WTC11 (cell line): ENCODE results near the gene KIRREL2. TPM values are rescaled to one million over a fixed set of nuclear protein-coding genes. Genes with fewer than 3 reads are reported as not detected.
A peak's percentile ranks its signal among the peaks of the same experiment; 100 is the strongest.

Source experiments
- ATAC-seq: fragments of 200-7000 bp; cut with Tn5 transposase; 2 replicates; pipeline ENCODE4 v1.10.0; 2021; ENCODE audit warnings: mild to moderate bottlenecking, moderate library complexity
- CTCF ChIA-PET: fragments of 300-600 bp; sonication (Branson Sonifier 250); formaldehyde crosslinking; loops from one replicate; lab custom pipeline; 2021; ENCODE audit warnings: antibody characterized with exemption; lab: Charles Lee
- POLR2A ChIA-PET: fragments of 350-600 bp; sonication (Branson Sonifier 250); formaldehyde crosslinking; loops from one replicate; lab custom pipeline; 2021; ENCODE audit warnings: antibody characterized with exemption; lab: Charles Lee
- DNase-seq: peaks from one replicate; pipeline ENCODE4 v3.0.0; 2021; ENCODE audit warnings: low spot score
- H3K27ac Mint-ChIP-seq: 2 replicates; pipeline ENCODE4 v1.8.0; 2021; ENCODE audit warnings: mixed read lengths
- H3K27me3 Mint-ChIP-seq: 2 replicates; pipeline ENCODE4 v1.8.0; 2021; ENCODE audit warnings: low read depth, mild to moderate bottlenecking, moderate library complexity, mixed read lengths
- H3K36me3 Mint-ChIP-seq: 2 replicates; pipeline ENCODE4 v1.8.0; 2021; ENCODE audit warnings: mixed read lengths
- H3K4me1 Mint-ChIP-seq: 2 replicates; pipeline ENCODE4 v1.8.0; 2022; ENCODE audit warnings: mixed read lengths
- H3K4me3 Mint-ChIP-seq: 2 replicates; pipeline ENCODE4 v1.8.0; 2021; ENCODE audit warnings: mild to moderate bottlenecking, moderate library complexity, mixed read lengths
- H3K9me3 Mint-ChIP-seq: 2 replicates; pipeline ENCODE4 v1.8.0; 2021; ENCODE audit warnings: mixed read lengths
- ATF1 ChIP-seq: sonication (generic); formaldehyde crosslinking; IDR thresholded peaks from 2 replicates; pipeline ENCODE4 v1.8.1; 2023; ENCODE audit warnings: mild to moderate bottlenecking, moderate library complexity, missing genetic modification reagents
- CREB1 ChIP-seq: sonication (generic); formaldehyde crosslinking; IDR thresholded peaks from 2 replicates; pipeline ENCODE4 v1.8.0; 2023; ENCODE audit warnings: mild to moderate bottlenecking, missing genetic modification reagents
- CTCF ChIP-seq: fragments of 200-600 bp; IDR thresholded peaks from 2 replicates; pipeline ENCODE4 v1.8.0; 2022; ENCODE audit warnings: antibody characterized with exemption
- E2F4 ChIP-seq: sonication (generic); formaldehyde crosslinking; IDR thresholded peaks from 2 replicates; pipeline ENCODE4 v1.8.1; 2022; ENCODE audit warnings: low read depth, mild to moderate bottlenecking, moderate library complexity, missing genetic modification reagents, borderline replicate concordance
- E2F5 ChIP-seq: sonication (generic); formaldehyde crosslinking; IDR thresholded peaks from 2 replicates; pipeline ENCODE4 v1.8.1; 2022; ENCODE audit warnings: mild to moderate bottlenecking, moderate library complexity, missing genetic modification reagents
- FOXP4 ChIP-seq: sonication (generic); formaldehyde crosslinking; IDR thresholded peaks from 2 replicates; pipeline ENCODE4 v1.8.0; 2022; ENCODE audit warnings: mild to moderate bottlenecking, missing genetic modification reagents
- GABPB1 ChIP-seq: sonication (generic); formaldehyde crosslinking; IDR thresholded peaks from 2 replicates; pipeline ENCODE4 v1.8.1; 2023; ENCODE audit warnings: mild to moderate bottlenecking, missing genetic modification reagents
- HMGXB4 ChIP-seq: sonication (generic); formaldehyde crosslinking; IDR thresholded peaks from 2 replicates; pipeline ENCODE4 v1.8.1; 2023; ENCODE audit warnings: mild to moderate bottlenecking, moderate library complexity, missing genetic modification reagents
- JAZF1 ChIP-seq: fragments of 250-450 bp; sonication (Bioruptor Pico); IDR thresholded peaks from 2 replicates; pipeline ENCODE4 v1.9.0; 2021; ENCODE audit warnings: moderate library complexity, mild to moderate bottlenecking, inconsistent platforms
- STAT6 ChIP-seq: sonication (generic); formaldehyde crosslinking; conservative IDR thresholded peaks from 2 replicates; pipeline ENCODE4 v1.8.1; 2023; ENCODE audit warnings: mild to moderate bottlenecking, low read depth, missing genetic modification reagents, moderate library complexity
- ZBTB21 ChIP-seq: sonication (generic); formaldehyde crosslinking; IDR thresholded peaks from 2 replicates; pipeline ENCODE4 v1.8.1; 2023; ENCODE audit warnings: mild to moderate bottlenecking, missing genetic modification reagents, borderline replicate concordance
- ZNF396 ChIP-seq: fragments of 250-450 bp; sonication (Bioruptor Pico); IDR thresholded peaks from 2 replicates; pipeline ENCODE4 v1.8.0; 2021; ENCODE audit warnings: mild to moderate bottlenecking, moderate library complexity, borderline replicate concordance
- ZNF423 ChIP-seq: fragments of 250-450 bp; sonication (Bioruptor Pico); IDR thresholded peaks from 2 replicates; pipeline ENCODE4 v2.1.2; 2022; ENCODE audit warnings: mild to moderate bottlenecking, moderate library complexity
- ZNF425 ChIP-seq: fragments of 250-450 bp; sonication (Bioruptor Pico); conservative IDR thresholded peaks from 2 replicates; pipeline ENCODE4 v1.9.0; 2021; ENCODE audit warnings: mild to moderate bottlenecking
- total RNA-seq: library from RNA; stranded (reverse); gene quantifications from 3 replicates; pipeline ENCODE4 v1.2.3, GENCODE V29; 2021

KIRREL2 gene
- total RNA-seq, 1 experiment from 2014 or later, result 4.7 TPM

GRCh38 chr19:35899547-35900214, 43.0 kb downstream of the KIRREL2 start (continued):
- TF ChIP-seq FOXP4 (CRISPR knock-in tag), result peak; percentile 42; the same call in 1 of the 2 replicates
- peak; percentile 55; the same call in 1 of the 2 replicates for TF ChIP-seq E2F5 (CRISPR knock-in tag)
- TF ChIP-seq ZBTB21 (CRISPR knock-in tag), result 0 out of 2 replicates have a peak, but pooled peaks have one; percentile 47

- Mint-ChIP-seq H3K27ac (no peak overlapping the region), H3K36me3 (peaks cover 9% of the 10 kb centered on the region), H3K4me1 (peaks cover 18% of the 10 kb centered on the region), H3K27me3 (peaks cover 18% of the 10 kb centered on the region), H3K9me3 (no peaks in the 10 kb centered on the region), H3K4me3 (peak overlapping the region; percentile 93)
- TF ChIP-seq ZNF425 (CRISPR knock-in tag), result no peak
- no peak for TF ChIP-seq CREB1
- no peak for TF ChIP-seq E2F4 (CRISPR knock-in tag)
- TF ChIP-seq ATF1 (CRISPR knock-in tag), result no peak
- POLR2A ChIA-PET, result interaction anchor here (0.6 kb wide), 1 partner anchor 267 kb away, joined by 4 read pairs; no protein-coding TSS in a partner anchor
- CTCF ChIA-PET, result interaction anchor here (0.7 to 1.3 kb wide), 3 partner anchors 76 to 153 kb away, joined by 3 to 4 read pairs (median 3); partner anchors contain the start of gene LIN37
- DNase-seq, result no peak
- ATAC-seq, result no peak
These were observed 44.4 kb downstream of the KIRREL2 start for GRCh38 chr19:35901055-35901644.

GRCh38 chr19:35901854-35902661, 45.3 kb downstream of the KIRREL2 start, which contains the start of gene HCST:
TSS of gene HCST (plus strand) at chr19:35902529. CDS start at chr19:35902594, 65 bp downstream.
- ChIA-PET POLR2A (no interaction called here), CTCF (interaction anchor here (1.2 kb wide), 1 partner anchor 92 kb away, joined by 3 read pairs; no protein-coding TSS in a partner anchor)
- Mint-ChIP-seq H3K9me3 (no peaks in the 10 kb centered on the region), H3K36me3 (peaks cover 4% of the 10 kb centered on the region), H3K4me3 (peak within 1 kb of the TSS; percentile 93), H3K27ac (peak within 1 kb of the TSS; percentile 93), H3K4me1 (peaks cover 20% of the 10 kb centered on the region), H3K27me3 (peaks cover 18% of the 10 kb centered on the region)
- ATAC-seq, result no peak
- no peak for DNase-seq
- TF ChIP-seq STAT6 (CRISPR knock-in tag) (no peak), CTCF (no peak), ZNF423 (CRISPR knock-in tag) (no peak), ZNF396 (no peak), GABPB1 (no peak), HMGXB4 (no peak), JAZF1 (CRISPR knock-in tag) (no peak)
